GM18498 (cell line): ENCODE data around the gene EPB41L1.
"Not testable (repeated sequence)": the region's sequence is repeated elsewhere in the genome, so short reads cannot be mapped to it uniquely, and the experiment has no call there.

Experiments
- ATAC-seq: cut with Tn5 transposase; IDR thresholded peaks from one replicate; pipeline ENCODE4 v1.9.1; 2021; ENCODE audit warnings: mild to moderate bottlenecking, moderate library complexity; ENCODE audit not compliant: unreplicated experiment

Gene EPB41L1

DNA sequence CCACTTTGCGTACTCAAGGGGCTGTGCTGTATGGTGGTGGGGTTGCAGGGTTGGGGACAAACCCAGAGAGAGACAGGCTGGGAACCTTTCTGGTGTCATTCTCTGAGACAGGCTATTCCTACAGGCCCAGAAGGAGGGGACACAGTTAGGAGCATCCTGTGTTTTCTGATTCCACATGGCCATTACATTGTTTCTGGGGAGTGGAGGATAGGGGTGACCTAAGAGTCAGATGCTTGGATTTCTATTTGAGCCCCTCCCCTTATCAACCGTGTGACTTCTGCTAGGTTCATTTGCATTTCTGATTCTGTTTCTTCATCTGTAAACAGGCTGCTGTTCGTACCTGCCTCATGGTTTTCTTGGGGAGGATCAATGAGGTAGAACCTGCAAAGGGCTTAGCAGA, 29.4 kb upstream of the EPB41L1 start:
- no peak for ATAC-seq

DNA sequence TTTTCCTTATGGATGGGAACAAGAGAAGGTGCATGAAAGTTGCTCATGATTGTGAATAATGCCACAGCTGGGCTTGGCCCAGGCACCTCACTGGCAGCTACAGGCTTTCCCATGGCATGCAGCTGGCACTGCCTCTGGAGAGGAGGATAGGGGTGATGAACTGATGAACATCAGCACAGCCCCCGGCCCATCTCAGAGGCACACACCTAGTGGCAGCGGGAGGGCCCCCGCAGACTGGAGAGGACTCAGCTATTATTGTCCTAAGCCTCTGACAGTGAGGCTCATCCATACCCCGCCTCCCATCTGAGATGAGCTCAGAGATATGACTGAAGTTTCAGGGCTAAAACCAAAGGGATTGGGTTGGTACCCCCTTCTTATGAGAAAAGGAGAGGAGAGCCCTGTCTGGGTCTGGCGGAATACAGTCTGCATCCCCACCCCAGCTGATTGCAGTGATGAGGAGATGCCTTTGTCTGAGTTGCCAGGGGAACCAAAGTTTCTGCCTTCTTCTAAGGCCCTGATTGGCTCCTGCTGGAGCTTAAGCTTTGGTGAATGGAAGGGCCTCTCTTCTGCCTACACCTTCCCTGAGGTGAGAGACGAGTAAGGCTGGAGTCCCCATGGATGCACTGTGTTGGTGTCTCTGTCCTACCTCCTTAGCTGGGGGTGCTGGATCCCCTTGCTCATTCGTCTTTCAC, 27.6 kb upstream of the EPB41L1 start:
- ATAC-seq = no peak

DNA sequence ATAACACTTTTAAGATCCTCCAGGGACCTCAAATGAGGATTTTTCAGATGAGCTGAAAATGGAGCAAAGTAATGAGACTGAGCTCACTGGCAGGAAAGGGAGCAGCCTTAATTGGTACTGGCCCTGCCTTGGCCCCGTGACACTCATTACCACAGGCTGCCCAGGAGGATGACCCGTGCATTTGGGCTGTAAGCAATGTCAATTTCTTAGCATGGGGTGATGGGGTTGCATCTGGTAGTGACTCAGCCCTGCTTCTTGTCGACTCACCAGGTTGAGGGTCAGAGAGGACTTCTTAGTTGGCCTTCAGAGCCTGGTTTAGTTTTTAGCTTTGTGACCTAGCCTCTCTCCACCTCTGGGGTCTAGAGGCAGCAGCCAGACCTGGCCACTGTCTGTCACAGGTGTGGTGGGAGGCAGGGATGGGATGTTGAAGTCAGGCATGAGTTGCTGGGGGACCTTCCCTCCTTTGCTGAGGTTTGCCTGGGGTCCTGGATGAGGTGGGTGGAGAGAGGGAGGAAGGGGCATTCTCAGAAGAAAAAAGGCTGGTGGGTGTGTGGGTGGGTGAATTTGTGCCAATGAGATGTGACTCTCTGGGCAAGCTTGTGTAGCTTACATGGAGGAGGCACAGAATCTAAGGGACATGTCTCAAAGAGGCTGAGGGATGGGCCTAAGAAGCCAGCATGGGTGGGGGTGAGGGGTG, 25.9 kb upstream of the EPB41L1 start:
- ATAC-seq = no peak

DNA sequence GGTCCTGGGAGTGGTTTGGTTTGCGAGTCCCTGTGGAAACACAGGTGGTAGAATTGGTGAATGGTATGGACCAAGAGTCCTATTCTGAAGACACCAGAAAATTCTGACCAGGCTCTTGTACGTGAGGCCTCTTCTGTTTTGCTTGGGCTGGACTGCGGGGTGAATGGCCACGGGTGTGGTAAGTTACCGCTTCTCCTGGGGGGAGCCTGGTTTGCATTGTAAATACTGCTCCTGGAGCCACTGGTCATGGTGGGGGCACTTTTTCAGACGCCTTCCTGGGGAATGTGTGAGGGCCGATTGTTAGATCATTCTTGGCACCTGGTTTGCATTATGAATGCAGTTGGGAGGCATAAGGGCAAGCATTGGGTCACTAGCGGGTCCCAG, 25.4 kb upstream of the EPB41L1 start:
- ATAC-seq = no peak

DNA sequence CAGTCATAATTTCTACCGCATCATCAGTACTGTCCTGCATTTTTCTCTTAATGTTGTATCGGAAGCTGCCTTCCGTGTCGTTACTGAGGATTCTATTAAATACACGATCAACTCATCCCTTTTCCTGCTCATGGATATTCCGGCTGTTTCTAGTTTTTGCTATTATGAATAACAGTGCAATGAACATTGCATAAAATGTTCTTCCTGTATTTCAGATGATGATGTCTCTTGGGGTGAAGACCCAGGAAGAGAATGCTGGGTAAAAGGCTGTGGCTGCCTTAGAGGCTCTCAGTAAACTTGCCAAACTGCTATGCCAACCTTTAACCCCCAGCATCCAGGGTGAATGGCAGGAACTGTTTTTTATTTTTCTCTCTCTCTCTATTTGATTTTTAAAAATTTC, 24.1 kb upstream of the EPB41L1 start:
- no peak for ATAC-seq

DNA sequence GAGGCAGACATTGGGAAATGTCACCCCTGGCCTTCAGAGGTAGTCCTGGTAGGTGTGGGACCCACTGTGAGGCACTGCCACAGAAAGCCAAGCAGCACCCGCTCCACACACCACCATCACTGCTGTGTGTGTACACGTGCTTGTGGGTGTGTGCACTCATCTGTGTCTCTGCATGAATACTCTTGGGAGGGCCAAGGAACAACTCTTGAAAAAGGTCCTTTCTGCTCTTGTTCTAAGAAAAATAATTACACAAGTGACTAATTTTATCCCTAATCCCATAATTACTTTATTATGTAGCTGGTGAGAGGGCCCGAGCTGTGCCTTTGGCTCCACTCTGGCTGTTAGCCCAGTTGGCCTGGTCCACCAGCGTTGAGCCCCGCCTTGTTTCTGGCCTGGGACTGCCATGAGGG, 21.7 kb upstream of the EPB41L1 start:
- ATAC-seq = no peak

DNA sequence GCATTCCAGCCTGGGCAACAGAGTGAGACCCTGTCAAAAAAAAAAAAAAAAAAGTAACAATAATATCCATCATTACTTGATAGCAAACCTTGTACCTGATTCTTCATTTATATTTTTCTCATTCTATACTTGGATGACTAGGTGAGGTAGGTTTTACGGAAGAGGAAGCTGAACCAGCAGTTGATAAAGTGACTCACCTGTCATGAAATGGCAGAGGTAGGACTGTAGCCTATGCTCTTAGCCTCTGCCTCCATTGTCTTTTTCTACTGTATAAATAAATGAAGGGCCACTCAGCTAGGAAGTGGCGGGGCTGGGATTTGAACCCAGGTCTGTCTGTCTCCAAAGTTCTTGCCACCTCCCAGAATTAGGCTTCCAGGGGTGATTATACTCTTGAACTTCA, 20.7 kb upstream of the EPB41L1 start:
- no peak for ATAC-seq

DNA sequence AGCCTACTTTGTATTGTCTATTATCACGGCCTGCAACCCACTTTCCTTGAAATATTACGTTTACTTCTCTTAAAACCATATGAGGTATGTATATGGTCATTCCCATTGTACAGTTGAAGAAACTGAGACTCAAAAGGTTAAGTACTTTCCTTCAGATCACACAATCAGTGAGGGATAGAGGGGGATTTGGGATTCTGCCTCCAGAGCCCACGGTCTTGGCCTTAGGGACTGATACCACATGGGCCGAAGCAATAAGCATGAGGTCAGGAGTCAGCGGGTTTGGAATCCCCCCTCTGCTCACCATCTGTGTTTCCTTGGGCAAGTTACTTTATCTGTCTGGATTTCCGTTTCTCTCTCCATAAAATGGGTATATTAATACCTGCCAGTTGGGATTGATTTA, 19.4 kb upstream of the EPB41L1 start:
- no peak for ATAC-seq

DNA sequence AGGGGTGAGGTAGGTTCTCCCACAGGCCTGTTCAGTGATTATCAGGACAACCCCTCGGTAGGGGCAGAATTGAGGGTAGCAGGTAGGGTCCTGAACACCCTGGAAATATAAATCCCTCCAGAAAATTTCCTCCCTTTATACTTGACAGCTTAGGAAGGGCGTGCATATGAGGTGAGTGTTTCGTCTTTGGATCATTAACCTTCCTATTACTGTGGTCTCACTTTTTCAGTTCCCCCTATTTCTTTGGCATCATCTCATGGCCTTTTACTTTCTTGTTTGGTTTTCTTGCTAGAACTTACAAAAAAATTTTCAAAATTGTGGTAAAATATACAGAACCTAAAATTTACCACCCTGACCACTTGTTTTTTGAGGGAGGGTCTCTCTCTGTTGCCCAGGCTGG, 18.7 kb upstream of the EPB41L1 start:
- no peak for ATAC-seq

DNA sequence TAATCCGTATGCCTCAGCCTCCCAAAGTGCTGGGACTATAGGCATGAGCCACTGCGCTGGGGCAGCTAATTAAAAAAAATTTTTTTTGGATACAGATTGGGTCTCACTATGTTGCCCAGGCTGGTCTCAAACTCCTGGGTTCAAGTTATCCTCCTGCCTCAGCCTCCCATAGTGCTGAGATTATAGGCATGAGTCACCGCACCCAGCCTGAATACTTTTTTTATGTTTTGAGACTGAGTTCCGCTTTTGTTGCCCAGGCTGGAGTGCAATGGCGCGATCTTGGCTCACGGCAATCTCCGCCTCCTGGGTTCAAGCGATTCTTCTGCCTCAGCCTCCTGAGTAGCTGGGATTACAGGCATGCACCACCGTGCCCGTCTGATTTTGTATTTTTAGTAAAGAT, 17.2 kb upstream of the EPB41L1 start:
- ATAC-seq = not testable (repeated sequence)

DNA sequence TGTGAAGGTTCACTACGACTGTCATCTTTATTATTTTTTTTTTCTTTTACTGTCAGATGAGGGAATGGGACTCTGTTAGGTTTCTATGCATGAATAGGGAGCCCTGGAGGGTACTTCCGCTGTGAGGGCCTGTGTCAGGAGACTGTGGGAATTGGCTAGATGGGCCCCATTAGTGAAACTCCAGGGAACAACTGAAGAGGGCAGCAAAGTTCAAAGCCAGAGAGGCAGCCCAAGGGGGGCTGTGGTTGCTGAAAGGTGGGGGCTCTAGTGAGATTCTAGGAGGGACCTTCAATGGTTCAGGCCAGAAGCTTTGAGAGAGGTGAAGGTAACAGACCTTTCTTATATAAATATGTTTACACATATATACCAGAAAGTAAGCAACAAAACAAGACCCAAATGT, 13.2 kb upstream of the EPB41L1 start:
- no peak for ATAC-seq

DNA sequence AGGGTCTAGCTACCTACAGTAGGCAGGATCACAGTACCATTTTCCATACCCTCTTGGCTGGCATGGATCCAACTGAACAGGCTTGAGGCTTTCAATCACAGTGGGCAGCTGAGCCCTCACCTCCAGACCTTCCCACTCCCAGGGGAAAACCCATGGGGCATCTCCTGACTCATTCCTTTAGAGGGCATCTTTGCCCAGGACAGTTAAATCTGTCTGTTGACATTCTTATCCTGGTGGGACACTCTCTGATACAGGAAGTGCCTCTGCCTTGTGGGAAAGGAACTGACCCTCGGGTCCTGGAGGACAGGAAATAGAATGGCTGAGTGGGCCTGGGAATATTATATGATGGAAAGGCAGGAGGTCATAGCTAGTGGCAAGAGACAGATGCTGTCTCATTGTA, 10.2 kb upstream of the EPB41L1 start:
- no peak for ATAC-seq

DNA sequence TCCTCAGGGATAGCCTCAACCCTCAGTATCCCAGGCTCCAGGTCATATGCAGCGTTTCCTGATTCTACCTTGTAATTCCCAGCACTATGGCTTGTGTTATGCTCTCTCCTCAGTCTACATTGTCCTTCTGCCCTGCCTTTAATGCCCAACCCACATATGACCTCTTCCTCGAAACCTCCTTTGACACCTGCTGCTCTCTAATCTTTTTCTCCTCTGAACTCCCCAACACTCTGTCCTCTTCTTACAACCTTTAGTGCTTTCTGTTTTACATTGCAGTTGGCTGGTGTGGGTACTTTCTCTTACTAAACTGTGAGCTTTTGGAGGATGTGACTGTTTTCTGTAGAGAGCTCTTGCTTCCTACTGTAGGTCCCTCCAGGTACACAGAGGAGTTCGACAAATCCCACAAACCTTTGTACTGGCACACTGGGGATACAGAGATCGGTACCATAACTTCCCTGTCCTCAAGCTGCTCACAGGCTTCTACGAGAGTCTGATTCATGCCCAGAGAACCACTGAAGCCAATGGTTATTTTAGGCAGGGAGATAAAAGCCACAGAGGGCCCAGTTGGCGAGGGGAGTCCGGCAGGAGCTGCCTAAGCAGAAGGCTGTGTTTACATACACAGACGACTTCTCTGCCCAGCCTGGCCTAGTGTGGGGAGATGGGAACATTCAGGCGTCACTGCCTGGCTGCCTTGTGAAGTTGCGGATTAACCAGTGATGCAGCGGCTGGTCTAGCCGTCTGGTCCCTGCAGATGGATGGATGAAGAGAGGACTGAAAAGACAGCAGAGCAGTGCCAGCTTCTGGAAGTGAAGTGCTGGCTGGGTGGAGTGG, 8.4 kb upstream of the EPB41L1 start:
- peak; percentile 36 for ATAC-seq

DNA sequence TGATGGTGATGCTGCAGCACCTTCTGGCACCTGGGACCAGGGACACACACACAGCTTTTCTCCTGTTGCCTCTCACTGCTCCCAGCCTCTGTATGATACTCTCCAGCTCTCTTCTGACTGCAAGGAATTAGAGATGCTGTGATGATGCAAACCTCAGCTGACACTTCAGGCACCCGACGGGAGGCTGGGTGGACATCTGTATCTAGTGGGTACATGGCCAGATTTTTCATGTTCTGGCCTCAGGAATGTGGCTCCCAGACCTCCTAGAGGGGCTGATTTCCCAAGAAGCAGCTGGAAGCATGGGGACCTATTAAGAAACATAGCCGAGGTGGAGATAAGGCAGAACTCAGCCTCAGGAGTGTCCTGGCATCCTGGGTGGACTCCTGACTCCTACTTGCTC, 6.8 kb upstream of the EPB41L1 start:
- no peak for ATAC-seq

DNA sequence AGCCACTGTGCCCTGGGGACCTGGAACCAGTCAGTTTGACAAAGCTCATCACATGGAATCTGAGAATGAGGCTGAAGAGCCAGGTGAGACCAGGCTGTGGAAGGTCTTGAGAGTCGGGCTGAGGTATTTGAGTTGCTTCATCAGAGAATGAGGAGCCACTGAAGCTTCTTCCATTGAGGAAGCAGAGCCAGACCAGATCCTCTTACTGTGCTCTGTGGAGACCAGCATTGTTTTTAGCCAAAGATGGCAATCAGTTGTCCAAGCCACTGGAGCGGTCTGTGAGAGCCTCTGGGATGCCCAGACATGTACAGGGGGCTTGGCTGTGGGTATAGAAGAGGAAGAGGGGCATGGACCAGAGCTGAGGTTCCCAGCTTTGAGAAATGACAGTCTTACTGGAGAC, 6.1 kb upstream of the EPB41L1 start:
- no peak for ATAC-seq

DNA sequence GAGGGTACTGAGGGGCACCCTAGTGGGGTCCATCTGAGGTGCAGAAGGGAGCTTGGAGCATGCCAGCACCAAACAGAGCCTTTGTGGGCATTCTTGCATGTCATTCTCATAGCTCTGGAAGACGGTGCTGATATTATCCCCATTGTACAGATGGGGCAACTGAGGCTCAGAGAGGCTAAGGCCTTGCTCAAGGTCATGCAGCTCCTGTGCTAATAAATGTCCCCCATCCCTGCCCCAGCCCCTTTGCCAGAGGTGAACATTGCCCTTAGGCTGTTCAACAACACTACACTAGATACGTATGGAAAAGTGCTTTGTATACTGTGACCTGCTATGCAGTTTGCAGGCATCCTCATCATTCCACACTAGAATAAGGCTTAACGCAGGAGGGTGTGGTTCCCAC, 5.5 kb upstream of the EPB41L1 start:
- no peak for ATAC-seq

DNA sequence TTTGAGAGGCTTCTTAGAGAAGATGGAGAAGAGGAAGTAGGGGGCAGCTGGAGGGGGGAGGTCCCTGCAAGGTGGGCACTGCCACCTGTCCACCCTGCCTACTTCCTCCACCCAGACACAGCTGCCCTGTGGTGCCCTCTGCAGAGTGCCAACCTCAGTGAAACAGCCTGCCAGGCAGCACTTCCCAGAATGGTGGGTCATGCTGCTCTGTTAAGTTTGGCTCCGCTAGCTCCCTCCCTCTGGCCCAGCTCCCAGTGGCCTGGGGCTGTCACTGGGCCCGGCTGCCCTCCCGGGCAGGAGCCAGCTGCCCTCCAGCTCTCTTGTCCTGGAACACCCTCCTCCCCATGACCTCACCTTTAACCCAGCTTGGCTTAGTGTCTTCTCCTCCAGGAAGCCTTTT, 5.1 kb upstream of the EPB41L1 start:
- no peak for ATAC-seq

DNA sequence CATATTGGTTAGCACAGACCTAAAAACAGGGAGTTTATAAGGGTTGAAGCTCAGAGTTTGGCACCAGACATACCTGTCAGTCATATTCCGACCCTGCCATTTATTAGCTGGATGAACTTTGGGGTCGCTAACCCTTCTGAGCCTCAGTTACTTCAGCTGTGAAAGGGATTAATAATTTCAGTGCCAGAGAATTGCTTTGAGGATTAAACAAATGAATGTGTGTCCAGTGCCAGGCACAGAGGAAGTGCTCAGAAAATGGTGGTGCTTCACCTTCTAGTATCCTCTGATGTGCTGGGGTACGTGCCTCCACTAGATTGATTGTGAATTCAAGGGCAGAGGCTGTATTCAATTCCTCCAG, 4.1 kb upstream of the EPB41L1 start:
- no peak for ATAC-seq

DNA sequence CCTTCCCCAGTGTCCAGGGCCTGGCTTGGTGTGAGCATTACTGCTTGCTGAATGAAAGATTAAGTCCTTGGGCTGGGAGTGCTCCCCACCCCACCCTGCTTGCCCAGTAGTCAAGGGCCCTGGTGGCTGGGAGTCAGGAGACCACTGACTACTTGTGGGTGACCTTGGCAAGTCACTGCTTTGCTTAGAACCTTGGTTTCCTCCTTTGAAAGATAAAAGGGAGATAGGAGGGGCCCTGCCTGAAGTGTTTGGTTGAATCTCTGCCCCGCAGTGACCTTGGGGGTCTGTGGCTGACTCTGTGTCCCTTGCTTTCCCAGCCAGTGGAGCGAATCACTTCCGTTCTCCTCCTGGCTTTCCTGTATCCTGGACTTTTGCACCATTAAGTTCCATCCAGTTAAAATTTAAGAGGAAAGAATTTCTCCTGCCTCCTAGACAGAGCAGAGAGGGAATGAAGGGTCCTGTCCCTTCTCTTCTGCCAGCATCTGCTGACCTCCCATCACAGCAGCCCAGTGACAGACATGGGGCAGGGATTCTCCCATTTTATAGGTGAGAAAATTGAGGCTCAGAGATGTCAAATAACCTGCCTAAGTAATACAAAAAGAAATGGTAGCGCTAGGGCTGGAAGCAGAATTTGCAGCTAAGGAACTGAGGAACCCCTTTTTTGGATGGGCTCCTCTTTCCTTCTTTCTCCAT, 3.5 kb upstream of the EPB41L1 start:
- ATAC-seq = no peak

DNA sequence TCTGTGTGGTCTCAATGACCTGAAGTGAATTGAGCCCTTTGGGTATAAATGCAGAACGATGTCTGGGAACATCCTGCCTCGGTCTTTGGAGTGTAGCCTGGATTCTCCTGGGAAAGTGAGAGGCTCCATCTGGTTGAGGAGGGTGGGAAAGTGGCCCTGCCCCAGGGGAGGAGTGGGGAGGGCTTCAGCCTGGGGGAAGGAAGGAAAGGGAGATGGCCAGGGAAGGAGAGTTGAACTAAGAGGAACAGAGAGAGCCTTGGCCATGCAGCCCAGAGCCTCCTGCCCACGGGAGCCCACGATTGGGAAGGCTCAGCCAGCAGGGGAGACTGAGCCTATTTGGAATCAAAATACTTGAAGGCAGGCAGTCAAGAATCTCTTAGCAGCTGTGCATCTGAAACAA, 2.3 kb upstream of the EPB41L1 start:
- ATAC-seq = no peak

DNA sequence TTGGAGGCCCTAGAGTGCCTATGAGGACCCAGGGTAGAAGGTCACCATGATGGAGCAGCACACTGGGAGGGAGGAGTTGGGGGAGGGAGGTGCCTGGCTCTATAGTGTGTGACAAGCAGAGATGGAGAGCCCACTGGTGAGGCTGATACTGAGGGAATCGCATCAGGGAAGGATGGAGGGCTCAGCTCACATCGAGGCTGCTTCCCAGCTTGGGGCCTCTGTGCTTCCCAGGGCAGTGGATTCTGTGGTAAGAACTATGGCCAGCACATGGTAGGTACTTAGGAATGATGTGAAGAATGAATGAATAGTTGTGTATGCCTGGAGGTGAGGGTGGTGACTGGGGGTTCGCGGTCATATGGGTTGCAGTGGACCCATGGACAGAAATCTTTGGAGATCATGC, 1.3 kb upstream of the EPB41L1 start:
- ATAC-seq = no peak
